NB4 (cell line): ENCODE results near the gene EEF1A2.

Experiments
- CTCF ChIP-seq: IDR thresholded peaks from one replicate; pipeline ENCODE4 v1.5.1; 2012; ENCODE audit warnings: low read depth, low read length
- MAX ChIP-seq: IDR thresholded peaks from 2 replicates; pipeline ENCODE4 v1.6.1; 2011; ENCODE audit warnings: low read depth, low read length
- MYC ChIP-seq: IDR thresholded peaks from 2 replicates; pipeline ENCODE4 v1.6.1; 2011; ENCODE audit warnings: low read depth, low read length
- POLR2A ChIP-seq: IDR thresholded peaks from 2 replicates; pipeline ENCODE4 v1.6.1; 2011; ENCODE audit warnings: mild to moderate bottlenecking; ENCODE audit not compliant: insufficient read length; ENCODE audit errors: extremely low read depth

GRCh38 chr20:63522091-63522868 is 23.4 kb upstream of the EEF1A2 start:
- no peak for TF ChIP-seq CTCF
- TF ChIP-seq POLR2A: no peak
- TF ChIP-seq MAX: no peak
- no peak for TF ChIP-seq MYC
